HG03135 (cell line): ENCODE measurements around the gene PTPRD.

Experiments used
- ATAC-seq: cut with Tn5 transposase; IDR thresholded peaks from one replicate; pipeline ENCODE4 v1.9.1; 2021; ENCODE audit warnings: mild to moderate bottlenecking, moderate library complexity; ENCODE audit not compliant: unreplicated experiment

Gene PTPRD

GRCh38 chr9:10612641-10613398 lies at the start of gene PTPRD:
TSS of gene PTPRD (minus strand) at chr9:10613002.
- ATAC-seq = peak; percentile 99

- ATAC-seq = no peak
Measured at GRCh38 chr9:10661994-10662393, 49.2 kb upstream of the PTPRD start.

DNA sequence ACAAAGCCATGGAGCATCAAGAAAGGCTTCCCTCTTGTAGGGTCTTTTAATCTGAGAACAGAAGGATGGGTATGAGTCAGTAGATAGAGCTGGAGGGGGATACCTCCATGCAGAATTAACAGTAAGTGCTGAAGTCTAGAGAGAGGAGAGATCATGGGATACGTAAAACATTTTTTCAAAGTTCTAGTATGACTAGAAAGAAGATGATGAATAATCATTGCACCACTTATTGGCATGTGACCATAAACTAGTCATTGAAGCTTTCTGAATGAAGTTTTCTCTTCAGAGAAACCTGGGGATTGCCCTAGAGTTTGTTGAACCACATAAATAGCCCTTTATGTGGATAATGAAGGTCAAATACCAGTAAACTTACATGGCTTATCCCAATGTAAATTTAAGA lies 48.6 kb upstream of the PTPRD start:
- no peak for ATAC-seq

DNA sequence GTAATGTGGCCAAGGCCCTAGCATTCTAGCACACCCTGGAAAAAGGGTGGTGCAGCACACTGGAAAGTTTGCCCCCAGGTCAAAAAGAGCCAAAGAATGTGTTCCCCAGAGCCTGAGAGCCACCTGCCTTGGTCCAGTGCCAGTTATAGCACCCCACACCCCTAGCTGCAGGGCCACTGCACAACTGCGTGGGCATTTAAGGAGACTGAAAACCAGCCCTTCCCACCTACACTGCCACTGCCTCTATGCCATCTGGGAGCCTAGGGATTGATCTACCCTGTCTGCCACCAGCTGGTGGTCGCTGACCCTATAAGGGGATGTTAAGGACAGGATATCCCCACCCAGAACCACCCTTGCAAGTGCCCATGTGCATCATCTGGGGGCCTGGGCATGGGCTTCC lies 38.2 kb upstream of the PTPRD start:
- no peak for ATAC-seq

DNA sequence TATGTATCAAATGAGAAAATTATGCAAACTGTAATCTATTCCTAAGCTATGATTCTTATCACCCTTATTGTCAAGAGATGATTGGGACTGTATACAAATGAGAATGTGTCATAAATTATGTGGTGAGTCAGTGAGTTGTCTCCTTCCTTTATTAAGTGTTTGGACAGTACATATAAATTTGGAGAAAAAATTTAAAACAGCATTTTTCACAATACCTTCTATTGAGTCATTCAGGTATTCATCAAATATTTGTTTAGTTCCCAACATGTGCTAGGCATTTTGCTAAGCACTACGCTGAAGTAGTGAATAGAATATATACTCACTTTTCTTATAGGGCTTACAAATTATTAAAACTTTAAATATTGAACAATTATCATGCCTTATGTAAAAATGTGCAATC lies 36.3 kb upstream of the PTPRD start:
- ATAC-seq = no peak

DNA sequence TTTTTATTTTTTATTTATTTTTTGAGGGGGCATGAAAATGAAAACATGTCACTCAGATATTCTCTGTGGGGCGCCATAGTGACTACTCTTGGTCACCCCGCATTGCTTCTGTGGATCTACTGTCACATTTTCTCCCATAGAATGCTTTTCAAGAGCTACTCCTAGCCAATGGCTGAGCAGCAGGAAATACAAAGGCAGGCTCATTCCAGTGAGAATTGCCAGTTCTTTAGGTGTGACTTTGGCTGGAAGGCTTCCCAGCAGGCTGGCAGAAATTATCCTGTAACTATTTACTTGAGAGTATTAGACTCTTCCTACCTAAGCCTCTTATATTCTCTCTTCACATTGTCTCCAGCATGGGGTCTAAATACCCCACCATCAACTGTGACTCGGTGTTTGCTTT lies 21.0 kb upstream of the PTPRD start:
- ATAC-seq = no peak

DNA sequence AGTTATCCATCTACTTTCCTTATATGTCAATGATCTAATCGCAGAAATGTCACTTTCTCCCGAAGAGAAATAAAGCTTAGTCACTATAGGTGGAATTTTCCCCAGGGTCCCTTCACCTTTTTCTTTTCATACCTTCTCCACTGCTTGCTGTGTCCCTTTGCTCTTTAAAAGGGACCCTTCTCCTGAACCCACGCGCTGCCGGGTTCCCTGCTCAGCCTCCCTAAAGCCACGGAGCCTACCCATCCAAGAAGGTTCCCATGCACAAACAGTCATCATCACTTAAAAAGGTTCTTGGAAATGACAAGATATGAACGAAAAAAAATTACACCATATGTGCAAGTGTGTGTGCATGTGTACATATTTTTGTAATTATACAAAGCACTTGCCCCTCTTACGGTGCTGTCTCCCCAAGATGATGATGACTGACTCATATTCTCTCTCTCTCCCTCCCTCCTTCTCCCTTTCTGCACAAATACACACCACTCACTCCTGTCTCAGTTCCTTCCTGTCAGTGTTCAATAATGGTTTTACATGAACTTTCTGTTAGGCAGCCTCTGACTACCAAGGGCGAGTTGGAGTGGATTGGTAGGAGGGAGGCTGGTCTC lies 1.5 kb upstream of the PTPRD start:
- ATAC-seq = no peak

- no peak for ATAC-seq
Measured at GRCh38 chr9:10613419-10613818, 617 bp upstream of the PTPRD start.

GRCh38 chr9:10605388-10605787 lies 7.4 kb downstream of the PTPRD start:
- no peak for ATAC-seq

DNA sequence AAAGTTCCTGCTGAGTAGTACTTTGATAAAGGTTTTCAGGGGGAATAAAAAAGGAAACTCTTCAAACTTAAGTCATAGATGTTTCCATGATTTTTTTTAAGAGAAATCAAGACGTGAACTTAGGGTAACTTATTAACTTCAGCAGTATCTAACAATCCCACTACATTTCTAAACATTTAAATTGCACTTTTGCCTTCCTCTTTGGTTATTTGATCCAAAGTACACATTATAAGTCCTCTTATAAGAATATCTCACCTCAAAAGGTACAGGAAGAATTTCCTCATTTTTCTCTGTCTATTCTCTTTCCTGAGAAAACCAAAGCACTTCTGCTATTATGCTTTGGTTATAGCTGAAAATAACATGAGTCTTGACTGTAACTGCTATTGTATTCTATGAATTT lies 7.9 kb downstream of the PTPRD start:
- no peak for ATAC-seq

- ATAC-seq = no peak
Measured at GRCh38 chr9:10597801-10598200, 15.0 kb downstream of the PTPRD start.

DNA sequence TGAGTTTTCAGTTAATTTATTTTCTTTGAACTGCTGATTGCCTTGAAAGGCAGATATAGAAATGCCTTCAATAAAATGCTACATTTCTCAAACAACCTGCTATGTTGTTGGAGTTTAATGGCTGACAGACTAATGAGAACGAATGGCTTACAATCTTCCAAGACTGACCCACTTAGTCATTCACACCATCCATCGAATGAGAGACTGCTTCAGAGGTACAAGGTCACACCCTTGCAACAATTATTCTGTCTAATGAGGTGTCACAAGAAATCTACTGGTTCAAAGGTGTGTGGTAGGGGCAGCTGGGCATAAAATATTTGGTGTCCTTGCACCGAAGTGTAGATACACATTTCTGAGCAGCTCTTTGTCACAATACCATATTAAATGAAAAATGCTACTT lies 18.3 kb downstream of the PTPRD start:
- ATAC-seq = no peak

GRCh38 chr9:10586407-10586806 lies 26.4 kb downstream of the PTPRD start:
- no peak for ATAC-seq

DNA sequence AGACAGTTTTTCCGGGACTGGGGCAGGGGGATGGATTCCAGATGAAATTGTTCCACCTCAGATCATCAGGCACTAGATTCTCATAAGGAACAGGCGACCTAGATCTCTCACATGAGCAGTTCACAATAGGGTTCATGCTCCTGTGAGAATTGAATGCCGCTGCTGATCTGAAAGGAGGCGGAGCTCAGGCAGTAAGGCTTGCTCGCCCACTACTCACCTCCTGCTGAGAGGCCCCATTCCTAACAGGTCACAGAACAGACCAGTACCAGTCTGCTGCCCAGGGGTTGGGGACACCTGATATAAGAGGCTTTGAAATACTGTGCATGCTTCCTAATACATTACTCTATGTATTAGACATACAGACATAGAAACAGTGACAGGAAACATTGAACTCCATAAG lies 41.1 kb downstream of the PTPRD start:
- ATAC-seq = no peak

- ATAC-seq = no peak
Measured at GRCh38 chr9:10566848-10567247, 46.0 kb downstream of the PTPRD start.

GRCh38 chr9:10562581-10563343 lies 50.0 kb downstream of the PTPRD start:
- ATAC-seq = no peak

GRCh38 chr9:10548348-10548747 lies 64.5 kb downstream of the PTPRD start:
- no peak for ATAC-seq

- ATAC-seq = no peak
Measured at GRCh38 chr9:10538073-10538472, 74.7 kb downstream of the PTPRD start.

DNA sequence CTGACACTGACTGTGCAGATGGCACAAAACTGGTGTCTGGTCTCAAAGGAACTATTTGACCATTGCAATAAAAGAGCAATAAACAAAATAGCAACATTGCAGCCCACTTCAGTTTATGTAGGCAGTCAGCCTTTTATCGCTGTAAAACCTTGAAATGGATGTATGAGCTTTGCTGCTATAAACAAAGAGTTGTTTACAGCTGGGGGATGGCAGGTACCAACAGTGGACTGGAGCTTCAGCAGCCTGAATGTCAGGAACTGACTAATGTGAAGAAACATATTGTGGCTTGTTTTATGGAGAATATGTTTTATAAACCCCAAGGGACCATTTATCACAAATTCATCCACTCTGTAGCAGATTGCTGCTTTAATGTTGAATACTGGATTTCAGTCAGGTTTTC lies 78.0 kb downstream of the PTPRD start:
- ATAC-seq = no peak

GRCh38 chr9:10525972-10526371 lies 86.8 kb downstream of the PTPRD start:
- no peak for ATAC-seq

DNA sequence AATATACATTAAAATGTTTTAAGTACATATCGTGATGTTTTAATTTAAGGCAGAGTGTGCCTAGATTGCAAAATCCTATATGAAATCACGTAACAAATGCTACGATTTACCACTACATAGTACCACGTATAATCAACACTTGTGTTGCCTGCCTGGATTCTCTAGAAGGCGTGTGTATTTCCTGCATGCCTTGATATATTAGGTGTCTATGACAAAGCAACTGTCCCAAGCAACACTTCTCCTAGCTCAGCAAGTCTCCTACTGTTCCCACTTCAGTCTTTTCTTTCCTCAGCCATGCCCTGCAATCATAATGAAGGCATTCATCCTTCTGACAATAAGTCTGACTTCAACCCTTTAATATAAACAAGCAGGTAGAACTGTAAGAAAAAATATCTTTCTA lies 89.6 kb downstream of the PTPRD start:
- ATAC-seq = no peak

GRCh38 chr9:10512144-10512543 lies 100.7 kb downstream of the PTPRD start:
- ATAC-seq = no peak
